Stimulated activated CD8-positive, alpha-beta memory T cell treated with anti-CD3 and anti-CD28 coated beads, Interleukin-15, amount 100 ng/mL, for 48 hours (primary cell): ENCODE measurements around the gene TSC1.

Source experiments
- DNase-seq, 2 donors: peaks; one replicate each; pipeline ENCODE4 v3.0.0-alpha.2; 2020; ENCODE audit warnings: low read depth in 2 of 2

Gene TSC1

GRCh38 chr9:132888151-132888550 lies 56.3 kb downstream of the TSC1 start:
- DNase-seq: no peak

- DNase-seq: no peak
These were observed 57.0 kb downstream of the TSC1 start for GRCh38 chr9:132887181-132888120.

- DNase-seq: no peak
These were observed 58.1 kb downstream of the TSC1 start for GRCh38 chr9:132886334-132886725.

- DNase-seq: no peak
These were observed 58.6 kb downstream of the TSC1 start for GRCh38 chr9:132885720-132886333.

- DNase-seq: no peak
These were observed 60.8 kb downstream of the TSC1 start for GRCh38 chr9:132883349-132884294.

GRCh38 chr9:132882616-132883015 lies 61.8 kb downstream of the TSC1 start:
- DNase-seq: no peak

- no peak for DNase-seq
These were observed 62.6 kb downstream of the TSC1 start for GRCh38 chr9:132881826-132882225.

GRCh38 chr9:132880324-132880661 lies 64.1 kb downstream of the TSC1 start:
- DNase-seq: no peak

GRCh38 chr9:132879457-132880323 lies 64.7 kb downstream of the TSC1 start:
- DNase-seq: no peak

- no peak for DNase-seq
These were observed 65.5 kb downstream of the TSC1 start, which contains the start of gene SPACA9 for GRCh38 chr9:132878695-132879456. Gene SPACA9, plus strand, starts transcription at chr9:132878898. Its CDS starts 5,050 bp downstream, at chr9:132883948.

GRCh38 chr9:132877824-132878694 lies 66.4 kb downstream of the TSC1 start, which contains the start of gene AK8:
Gene AK8, minus strand, starts transcription at chr9:132878284. Its CDS starts 29 bp downstream, at chr9:132878255.
- peak; percentile 63 to 71 for DNase-seq

GRCh38 chr9:132877458-132877823 lies 67.0 kb downstream of the TSC1 start:
- DNase-seq: no peak

GRCh38 chr9:132876849-132877248 lies 67.6 kb downstream of the TSC1 start:
- DNase-seq: no peak

GRCh38 chr9:132875159-132875558 lies 69.3 kb downstream of the TSC1 start:
- no peak for DNase-seq

GRCh38 chr9:132873403-132873802 lies 71.0 kb downstream of the TSC1 start:
- DNase-seq: no peak

- no peak for DNase-seq
These were observed 75.2 kb downstream of the TSC1 start for GRCh38 chr9:132869266-132869665.

- no peak for DNase-seq
These were observed 77.5 kb downstream of the TSC1 start for GRCh38 chr9:132866898-132867297.

GRCh38 chr9:132864691-132865090 lies 79.7 kb downstream of the TSC1 start:
- DNase-seq: no peak

GRCh38 chr9:132864277-132864676 lies 80.1 kb downstream of the TSC1 start:
- DNase-seq: no peak
